Psoas muscle (tissue), 8 donors: ENCODE results near the gene LY6G6F. TPM values are rescaled to one million over a fixed set of nuclear protein-coding genes. Genes with fewer than 3 reads are reported as not detected.

Source experiments
- ATAC-seq, 4 donors: fragments of 200-7000 bp; cut with Tn5 transposase; one replicate each; pipeline ENCODE4 v1.9.1; 2020; ENCODE audit warnings: moderate library complexity in 3 of 4, mild to moderate bottlenecking in 2 of 4
- DNase-seq, 2 donors: peaks; one replicate each; pipeline ENCODE4 v3.0.0-alpha.2; 2020
- H3K27ac ChIP-seq: fragments of 200-600 bp; one replicate; pipeline ENCODE4 v1.8.0; 2022
- H3K27me3 ChIP-seq, 3 donors: fragments of 200-600 bp in 1 of 3; one replicate each; pipeline versions ENCODE4 v1.6.1 to v1.8.0; 2013 to 2022; ENCODE audit warnings: low read length in 2 of 3, mild to moderate bottlenecking in 2 of 3, moderate library complexity in 1 of 3; ENCODE audit not compliant: insufficient read depth in 3 of 3
- H3K36me3 ChIP-seq, 2 donors: fragments of 200-600 bp in 1 of 2; one replicate each; pipeline versions ENCODE4 v1.6.1 to v1.8.0; 2013 to 2022; ENCODE audit warnings: low read depth in 1 of 2, mild to moderate bottlenecking in 1 of 2, moderate library complexity in 1 of 2; ENCODE audit not compliant: insufficient read depth in 1 of 2
- H3K4me1 ChIP-seq: fragments of 200-600 bp; one replicate; pipeline ENCODE4 v1.8.0; 2022
- H3K4me3 ChIP-seq: fragments of 200-600 bp; one replicate; pipeline ENCODE4 v1.8.0; 2022; ENCODE audit warnings: mild to moderate bottlenecking
- H3K9me3 ChIP-seq: fragments of 200-600 bp; one replicate; pipeline ENCODE4 v1.8.0; 2022
- WGBS, 3 donors: extraction: QIAGEN DNeasy Blood & Tissue Kit; methylation state at CpG; one replicate each; pipeline versions ENCODE4 v1.1.6 to v1.1.7; 2013; 5-methylcytosine and 5-hydroxymethylcytosine counted together
- intact Hi-C, 2 donors: fragments of 100-400 bp; cut with DNase I; formaldehyde crosslinking; loops; one replicate each; pipeline versions ENCODE4 v1.11.0 to v1.14.2; 2022
- polyA plus RNA-seq, 3 donors: library from polyadenylated mRNA; stranded (reverse); fragments of 200-250 nt; gene quantifications; one replicate each; pipeline ENCODE4 v1.2.3, GENCODE V29; 2013
- total RNA-seq, 4 donors: library from RNA; stranded (reverse); fragmentation: NEBNext Ultra II Directional in 2 of 4; extraction: Animal tissue kit (Norgen Biotek cat#: 25700) in 2 of 4; gene quantifications; one replicate each; pipeline versions ENCODE4 v1.2.1 to v1.2.4, GENCODE V29; 2021 to 2023
- TF ChIP-seq, protein P1 (sequence below): fragments of 200-600 bp; IDR thresholded peaks from one replicate; pipeline ENCODE4 v1.8.0; 2022; ENCODE audit warnings: antibody characterized with exemption
- donor health status: healthy with polysubstance abuse.
- donor health status: DM: no; HTN: no; CAD: no; lungs with moderate emphysema.
- donor health status: Bipolar disorder and iron deficiency.
- donor health status: healthy.
- donor health status: DM: yes; HTN: yes; CAD: no.
- donor health status: DM: no; HTN: no; CAD: no.
- donor health status: DM: no; HTN: no; CAD: no.
- donor health status: DM: yes; HTN: yes; CAD: no.

The LY6G6F gene
- total and polyA plus RNA-seq, 7 donors = 0.05 TPM; not detected in 6

GRCh38 chr6:31683591-31683990, 23.1 kb upstream of the LY6G6F start:
- Histone ChIP-seq H3K4me1 (peaks cover 8% of the 10 kb centered on the region), H3K9me3 (no peaks in the 10 kb centered on the region), H3K4me3 (no peak overlapping the region), H3K36me3 (peaks cover 0 to 46% of the 10 kb centered on the region in 2 donors), H3K27me3 (no peaks in the 10 kb centered on the region), H3K27ac (no peak overlapping the region)
- DNase-seq (no peak), ATAC-seq (no peak)
- TF ChIP-seq, protein P1, sequence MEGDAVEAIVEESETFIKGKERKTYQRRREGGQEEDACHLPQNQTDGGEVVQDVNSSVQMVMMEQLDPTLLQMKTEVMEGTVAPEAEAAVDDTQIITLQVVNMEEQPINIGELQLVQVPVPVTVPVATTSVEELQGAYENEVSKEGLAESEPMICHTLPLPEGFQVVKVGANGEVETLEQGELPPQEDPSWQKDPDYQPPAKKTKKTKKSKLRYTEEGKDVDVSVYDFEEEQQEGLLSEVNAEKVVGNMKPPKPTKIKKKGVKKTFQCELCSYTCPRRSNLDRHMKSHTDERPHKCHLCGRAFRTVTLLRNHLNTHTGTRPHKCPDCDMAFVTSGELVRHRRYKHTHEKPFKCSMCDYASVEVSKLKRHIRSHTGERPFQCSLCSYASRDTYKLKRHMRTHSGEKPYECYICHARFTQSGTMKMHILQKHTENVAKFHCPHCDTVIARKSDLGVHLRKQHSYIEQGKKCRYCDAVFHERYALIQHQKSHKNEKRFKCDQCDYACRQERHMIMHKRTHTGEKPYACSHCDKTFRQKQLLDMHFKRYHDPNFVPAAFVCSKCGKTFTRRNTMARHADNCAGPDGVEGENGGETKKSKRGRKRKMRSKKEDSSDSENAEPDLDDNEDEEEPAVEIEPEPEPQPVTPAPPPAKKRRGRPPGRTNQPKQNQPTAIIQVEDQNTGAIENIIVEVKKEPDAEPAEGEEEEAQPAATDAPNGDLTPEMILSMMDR = no peak
- 68 to 82% (median 71%) methylated on average over 13 of the region's 13 CpGs for WGBS, 3 donors
- intact Hi-C loops = loop anchor here (5.0 to 10.0 kb wide), 5 partner anchors 84 to 269 kb away; partner anchors contain the start of gene NEU1 (in 1 of the 2)

DNA sequence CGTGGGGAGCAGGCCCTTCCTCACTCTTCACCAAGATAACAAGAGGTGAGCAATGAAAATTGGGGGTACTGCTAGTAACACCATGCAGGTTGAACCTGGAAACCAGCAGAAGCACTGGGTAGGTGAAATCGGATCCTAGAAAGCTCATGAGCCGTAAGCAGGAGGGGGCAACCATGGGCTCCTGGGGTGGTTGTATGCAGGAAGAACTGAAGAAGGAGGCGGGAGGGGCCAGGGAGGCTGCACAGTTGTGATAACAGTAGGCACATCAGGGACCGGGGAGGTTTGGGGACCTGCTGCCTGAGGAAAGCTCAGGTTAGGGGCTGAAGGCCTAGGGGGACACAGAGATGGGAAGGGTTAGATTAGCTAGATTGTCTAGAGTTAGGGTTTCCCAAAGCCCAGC, 20.2 kb upstream of the LY6G6F start:
- no peak overlapping the region for H3K27ac ChIP-seq
- peaks cover 9 to 75% of the 10 kb centered on the region in 2 donors for H3K36me3 ChIP-seq
- ATAC-seq (no peak), DNase-seq (no peak)
- TF ChIP-seq, protein P1 = no peak
- H3K27me3 ChIP-seq = no peaks in the 10 kb centered on the region
- H3K4me1 ChIP-seq = no peaks in the 10 kb centered on the region
- WGBS, 3 donors = 62 to 81% (median 71%) methylated on average over 5 of the region's 5 CpGs
- H3K4me3 ChIP-seq = no peak overlapping the region
- no peaks in the 10 kb centered on the region for H3K9me3 ChIP-seq
- intact Hi-C loops = loop anchor here (10.0 kb wide), 2 partner anchors 178 to 198 kb away; partner anchors contain the start of gene NEU1 (in 1 of the 2)

- DNase-seq (no peak), ATAC-seq (no peak)
- H3K4me3 ChIP-seq = no peak overlapping the region
- intact Hi-C loops = loop anchor here (10.0 kb wide), 2 partner anchors 177 to 197 kb away; partner anchors contain the start of gene NEU1 (in 1 of the 2)
- H3K9me3 ChIP-seq = no peaks in the 10 kb centered on the region
- H3K4me1 ChIP-seq = no peaks in the 10 kb centered on the region
- TF ChIP-seq, protein P1 = no peak
- no peak overlapping the region for H3K27ac ChIP-seq
- peaks cover 10 to 84% of the 10 kb centered on the region in 2 donors for H3K36me3 ChIP-seq
- 72 to 81% (median 75%) methylated on average over 8 of the region's 8 CpGs for WGBS, 3 donors
- H3K27me3 ChIP-seq = no peaks in the 10 kb centered on the region
Measured at GRCh38 chr6:31687321-31687720, 19.3 kb upstream of the LY6G6F start.

DNA sequence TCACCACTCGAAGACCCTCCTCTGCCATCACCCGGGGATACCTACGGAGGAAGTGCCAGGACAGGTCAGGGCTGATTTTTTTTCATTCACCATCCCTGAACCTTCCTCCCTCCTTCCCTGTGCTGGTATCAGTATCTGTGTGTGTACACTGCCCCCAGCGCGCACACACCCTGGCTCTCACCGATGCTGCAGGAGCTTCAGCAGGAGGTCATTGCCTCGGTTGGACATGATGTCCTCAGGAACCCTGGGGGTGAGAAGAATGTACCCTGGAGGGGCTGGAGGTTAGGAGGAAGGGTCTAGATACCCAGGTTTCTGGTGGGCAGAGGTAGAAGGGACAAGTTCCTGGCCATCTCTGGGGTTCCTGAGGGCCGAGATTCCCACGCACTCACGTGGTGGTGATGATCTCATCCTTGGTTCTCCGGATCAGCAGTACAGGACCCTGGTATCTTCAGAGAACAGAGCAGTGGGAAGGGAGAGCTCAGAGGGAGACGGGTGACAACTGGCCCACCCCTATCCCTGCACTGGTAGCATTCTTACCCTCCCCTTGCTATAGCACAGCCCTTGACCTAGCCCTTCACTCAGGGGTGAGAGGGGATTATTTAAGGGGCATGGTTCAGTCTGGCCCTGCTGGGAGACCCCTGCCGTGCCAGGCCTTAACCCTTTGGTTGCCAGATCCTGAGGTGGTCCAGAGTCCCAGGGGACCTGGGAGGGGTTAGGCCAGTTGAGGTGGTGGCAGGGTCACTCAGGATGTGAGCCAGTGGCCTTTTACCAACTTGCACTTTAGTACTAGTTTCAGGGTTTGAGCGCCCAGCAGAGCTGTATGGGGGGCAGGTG, 18.6 kb upstream of the LY6G6F start:
- no peaks in the 10 kb centered on the region for H3K27me3 ChIP-seq
- H3K4me1 ChIP-seq = no peaks in the 10 kb centered on the region
- peaks cover 12 to 91% of the 10 kb centered on the region in 2 donors for H3K36me3 ChIP-seq

More for the DNA sequence above, 18.6 kb upstream of the LY6G6F start:
- ATAC-seq (no peak), DNase-seq (no peak)
- WGBS, 3 donors = 77 to 79% (median 78%) methylated on average over 14 of the region's 14 CpGs
- TF ChIP-seq, protein P1 = no peak
- intact Hi-C loops = loop anchor here (10.0 kb wide), 2 partner anchors 177 to 197 kb away; partner anchors contain the start of gene NEU1 (in 1 of the 2)
- Histone ChIP-seq H3K4me3 (no peak overlapping the region), H3K9me3 (no peaks in the 10 kb centered on the region), H3K27ac (no peak overlapping the region)
